Activated T-helper 1 cell treated with anti-CD3 and anti-CD28 coated beads, Interleukin-12 subunit alpha, Interleukin-12 subunit beta, Interleukin-2, Interleukin-4 antibody, amounts not matched to agents 30 ng/mL and 10 ng/mL and 1 ng/mL, durations not matched to agents 14 hours and 24 hours and 36 hours (primary cell): ENCODE results near the gene MMADHC. TPM values are rescaled to one million over a fixed set of nuclear protein-coding genes. Genes with fewer than 3 reads are reported as not detected.
A peak's percentile ranks its signal among the peaks of the same experiment; 100 is the strongest.

Experiments used
- DNase-seq: peaks from one replicate; pipeline ENCODE4 v3.0.0; 2021; ENCODE audit warnings: low spot score
- H3K27ac Mint-ChIP-seq: one replicate; pipeline ENCODE4 v1.8.0; 2021; ENCODE audit warnings: mild to moderate bottlenecking, mixed read lengths
- H3K27me3 Mint-ChIP-seq: one replicate; pipeline ENCODE4 v1.8.0; 2022; ENCODE audit warnings: mild to moderate bottlenecking, moderate library complexity, mixed read lengths; ENCODE audit not compliant: insufficient read depth
- H3K36me3 Mint-ChIP-seq: one replicate; pipeline ENCODE4 v1.8.0; 2021; ENCODE audit warnings: low read depth, mixed read lengths
- H3K4me1 Mint-ChIP-seq: one replicate; pipeline ENCODE4 v1.8.0; 2021; ENCODE audit warnings: low read depth, mixed read lengths
- H3K4me3 Mint-ChIP-seq: one replicate; pipeline ENCODE4 v1.8.0; 2021; ENCODE audit warnings: mild to moderate bottlenecking, moderate library complexity, mixed read lengths
- H3K9me3 Mint-ChIP-seq: one replicate; pipeline ENCODE4 v1.8.0; 2021; ENCODE audit warnings: mixed read lengths
- intact Hi-C: fragments of 100-400 bp; cut with micrococcal nuclease; formaldehyde crosslinking; loops from one replicate; pipeline ENCODE4 v1.15.1; 2024
- total RNA-seq: library from RNA; stranded (reverse); gene quantifications from 2 replicates; pipeline ENCODE4 v1.2.3, GENCODE V29; 2022

MMADHC gene
- 127 and 129 TPM in 2 replicates for total RNA-seq

GRCh38 chr2:149587220-149587949 is at the start of gene MMADHC:
Gene MMADHC, minus strand, starts transcription at chr2:149587775. Its CDS starts 678 bp downstream, at chr2:149587097.
- Mint-ChIP-seq H3K4me1 (peaks cover 43% of the 10 kb centered on the region), H3K9me3 (peaks cover 3% of the 10 kb centered on the region), H3K4me3 (peak within 1 kb of the TSS; percentile 97), H3K27me3 (peaks cover 10% of the 10 kb centered on the region), H3K36me3 (peaks cover 26% of the 10 kb centered on the region), H3K27ac (peak within 1 kb of the TSS; percentile 99)
- peak; percentile 91 for DNase-seq
- intact Hi-C loops = loop anchor here (1.0 to 10.0 kb wide), 9 partner anchors 10 to 1840 kb away; partner anchors contain the start of genes NMI, ORC4, RBM43 and RIF1

GRCh38 chr2:149634103-149634502 is 46.5 kb upstream of the MMADHC start:
- no peak for DNase-seq
- Mint-ChIP-seq H3K27me3 (no peaks in the 10 kb centered on the region), H3K4me3 (no peak overlapping the region), H3K36me3 (no peaks in the 10 kb centered on the region), H3K4me1 (no peaks in the 10 kb centered on the region), H3K9me3 (no peaks in the 10 kb centered on the region), H3K27ac (no peak overlapping the region)
- intact Hi-C loops = no loop called here

DNA sequence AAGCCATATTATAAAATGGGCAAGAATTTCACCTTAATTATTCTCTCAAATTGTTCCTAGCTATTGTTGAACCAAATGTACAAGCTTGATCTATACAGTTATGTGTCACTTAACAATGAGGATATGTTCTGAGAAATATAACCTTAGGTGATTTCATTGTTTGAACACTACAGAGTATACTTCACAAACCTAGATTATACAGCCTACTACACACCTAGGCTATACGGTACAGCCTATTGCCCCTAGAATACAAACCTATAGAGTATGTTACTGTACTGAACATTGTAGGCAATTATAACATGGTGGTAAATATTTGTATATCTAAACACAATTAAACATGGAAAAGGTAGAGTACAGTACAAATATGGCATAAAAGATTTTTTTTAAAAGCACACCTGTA is 42.9 kb upstream of the MMADHC start:
- Mint-ChIP-seq H3K36me3 (no peaks in the 10 kb centered on the region), H3K27ac (no peak overlapping the region), H3K4me3 (no peak overlapping the region), H3K9me3 (no peaks in the 10 kb centered on the region), H3K27me3 (peaks cover 1% of the 10 kb centered on the region), H3K4me1 (no peaks in the 10 kb centered on the region)
- intact Hi-C loops = no loop called here
- DNase-seq = no peak

GRCh38 chr2:149629026-149629425 is 41.5 kb upstream of the MMADHC start:
- no peaks in the 10 kb centered on the region for H3K36me3 Mint-ChIP-seq
- no peaks in the 10 kb centered on the region for H3K4me1 Mint-ChIP-seq
- intact Hi-C loops = no loop called here
- no peak overlapping the region for H3K4me3 Mint-ChIP-seq
- H3K27ac Mint-ChIP-seq = no peak overlapping the region
- H3K9me3 Mint-ChIP-seq = no peaks in the 10 kb centered on the region
- no peak for DNase-seq
- H3K27me3 Mint-ChIP-seq = peaks cover 5% of the 10 kb centered on the region

DNA sequence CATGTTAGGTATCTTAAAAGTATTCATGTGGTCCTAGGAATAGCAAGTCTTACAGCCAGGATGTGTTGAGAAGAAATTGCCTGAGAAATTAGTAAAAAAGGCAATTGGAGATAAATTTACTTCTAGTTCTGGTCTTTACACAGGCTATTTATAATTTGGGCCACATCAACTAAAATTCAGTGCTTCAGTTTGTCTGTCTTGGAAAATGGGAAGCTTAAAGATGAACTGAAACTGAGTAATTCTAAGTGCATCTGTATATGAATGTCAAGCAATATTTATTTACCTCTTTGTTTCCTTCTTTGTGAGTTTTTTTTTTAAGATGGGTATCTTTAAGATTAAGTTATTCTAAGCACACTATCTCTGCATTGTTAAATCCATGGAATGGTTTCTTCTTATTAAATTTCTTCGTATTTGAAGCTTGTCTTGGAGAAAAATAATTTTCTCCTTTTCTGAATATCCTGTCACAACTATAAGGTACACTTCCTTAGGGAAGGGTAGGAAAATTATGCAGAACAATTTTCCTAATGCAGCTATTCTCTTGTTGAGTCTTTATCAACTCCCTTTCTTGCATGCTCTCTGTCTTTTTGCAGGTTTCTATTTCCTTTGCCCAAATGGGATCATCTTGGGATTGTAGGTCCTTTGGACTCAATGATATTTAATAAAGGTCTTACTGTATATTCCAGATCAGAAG is 39.7 kb upstream of the MMADHC start:
- Mint-ChIP-seq H3K4me3 (no peak overlapping the region), H3K27me3 (peaks cover 7% of the 10 kb centered on the region), H3K27ac (no peak overlapping the region), H3K9me3 (no peaks in the 10 kb centered on the region), H3K4me1 (no peaks in the 10 kb centered on the region), H3K36me3 (no peaks in the 10 kb centered on the region)
- no peak for DNase-seq
- intact Hi-C loops = no loop called here

DNA sequence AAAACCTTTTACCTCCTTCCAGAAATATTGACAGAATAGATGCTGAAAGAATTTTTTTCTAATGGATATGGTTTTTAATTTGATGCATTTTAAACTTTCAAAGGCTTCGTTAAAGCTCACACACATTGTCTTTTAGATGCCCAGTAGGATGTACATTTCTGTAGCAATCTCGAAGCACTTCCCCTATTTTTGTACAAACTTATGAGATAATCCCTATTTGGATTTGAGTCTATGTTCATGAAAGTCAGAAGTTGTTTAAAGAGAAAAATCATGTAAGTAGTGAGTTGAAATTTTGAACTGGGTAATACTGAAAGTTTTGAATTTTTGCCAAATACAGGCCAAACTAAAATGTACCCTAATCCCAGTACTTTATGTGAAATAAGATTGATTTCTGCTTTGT is 38.1 kb upstream of the MMADHC start:
- DNase-seq = no peak
- Mint-ChIP-seq H3K4me3 (no peak overlapping the region), H3K4me1 (no peaks in the 10 kb centered on the region), H3K9me3 (no peaks in the 10 kb centered on the region), H3K36me3 (no peaks in the 10 kb centered on the region), H3K27me3 (peaks cover 7% of the 10 kb centered on the region), H3K27ac (no peak overlapping the region)
- intact Hi-C loops = no loop called here

DNA sequence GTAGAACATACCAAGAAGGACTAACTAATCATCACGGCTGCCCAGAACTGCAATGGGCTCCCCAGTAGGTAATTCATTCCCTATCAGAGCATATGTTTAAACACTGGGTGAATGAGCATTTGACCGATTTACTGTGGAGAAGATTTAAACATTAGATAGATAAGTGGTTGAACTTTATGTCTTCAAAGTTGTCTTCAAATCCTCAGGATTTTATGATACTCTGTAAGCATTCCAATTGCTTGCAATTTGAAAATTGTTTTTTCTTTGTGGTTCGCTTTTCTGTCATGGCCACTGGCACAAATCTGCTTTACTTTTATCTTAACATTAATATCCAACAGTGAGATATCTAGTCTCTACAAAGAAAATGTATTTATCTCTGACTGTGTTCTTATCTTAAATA is 37.7 kb upstream of the MMADHC start:
- no peak overlapping the region for H3K4me3 Mint-ChIP-seq
- intact Hi-C loops = no loop called here
- no peaks in the 10 kb centered on the region for H3K36me3 Mint-ChIP-seq
- no peaks in the 10 kb centered on the region for H3K4me1 Mint-ChIP-seq
- no peak for DNase-seq
- H3K27ac Mint-ChIP-seq = no peak overlapping the region
- no peaks in the 10 kb centered on the region for H3K9me3 Mint-ChIP-seq
- peaks cover 7% of the 10 kb centered on the region for H3K27me3 Mint-ChIP-seq

- DNase-seq = no peak
- H3K9me3 Mint-ChIP-seq = no peaks in the 10 kb centered on the region
- H3K36me3 Mint-ChIP-seq = no peaks in the 10 kb centered on the region
- no peak overlapping the region for H3K27ac Mint-ChIP-seq
- no peaks in the 10 kb centered on the region for H3K4me1 Mint-ChIP-seq
- intact Hi-C loops = no loop called here
- H3K4me3 Mint-ChIP-seq = no peak overlapping the region
- H3K27me3 Mint-ChIP-seq = peaks cover 5% of the 10 kb centered on the region
Measured at GRCh38 chr2:149622343-149622742, 34.8 kb upstream of the MMADHC start.

DNA sequence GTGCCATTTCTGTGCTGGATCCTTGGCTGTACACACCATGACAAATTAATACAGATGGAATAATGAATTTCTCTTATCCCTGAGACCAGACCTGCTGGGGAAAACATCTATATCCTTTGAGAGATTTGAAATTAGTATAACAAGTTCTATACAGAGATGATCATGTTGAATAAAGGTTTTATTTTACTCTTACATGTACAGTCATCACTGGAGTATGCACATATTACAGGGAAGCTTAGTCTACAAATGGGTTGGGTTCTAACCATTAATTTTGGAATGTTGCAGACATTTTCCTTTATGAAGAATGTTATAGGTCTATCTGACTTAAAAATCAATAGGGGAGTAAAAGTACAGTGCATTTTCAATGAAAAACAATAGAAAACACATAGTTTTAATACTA is 29.9 kb upstream of the MMADHC start:
- intact Hi-C loops = no loop called here
- no peak overlapping the region for H3K27ac Mint-ChIP-seq

DNA sequence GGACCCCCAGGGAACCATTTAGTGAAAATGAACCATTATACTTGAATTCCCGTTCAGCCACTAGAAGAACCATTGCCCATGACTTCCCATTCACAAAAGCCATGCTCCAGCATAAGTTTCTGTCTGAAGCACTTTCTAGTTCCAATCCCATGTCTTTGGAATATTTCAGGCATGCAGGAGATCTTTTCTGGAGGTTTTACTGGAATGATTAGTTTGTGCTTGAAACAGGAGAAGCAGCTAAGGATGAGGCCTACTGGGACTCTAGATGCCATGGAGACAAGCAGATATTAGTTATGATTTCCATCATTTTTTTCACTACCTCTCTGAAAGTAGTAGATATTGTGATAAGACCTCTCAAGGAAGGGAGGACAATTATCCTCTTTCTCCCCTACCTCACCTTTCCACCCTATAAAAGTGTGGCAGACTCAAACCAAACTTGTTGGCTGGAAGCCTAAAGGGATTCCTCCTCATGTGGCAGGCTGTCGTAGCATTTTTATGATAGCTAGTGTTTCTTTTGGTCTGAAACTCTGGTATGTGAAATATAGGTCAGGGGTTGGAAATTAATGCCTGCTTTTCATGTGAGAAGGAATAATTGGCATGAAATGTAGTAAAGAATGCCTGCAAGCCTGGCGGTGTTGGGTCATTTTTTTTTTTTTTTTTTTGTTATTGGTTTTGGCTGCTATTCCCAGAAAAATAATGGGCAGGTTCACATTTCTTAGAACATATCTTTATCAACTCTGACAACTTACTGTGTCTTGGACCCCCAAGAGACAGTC is 29.3 kb upstream of the MMADHC start:
- Mint-ChIP-seq H3K27me3 (peaks cover 4% of the 10 kb centered on the region), H3K4me1 (no peaks in the 10 kb centered on the region), H3K9me3 (no peaks in the 10 kb centered on the region), H3K4me3 (no peak overlapping the region), H3K36me3 (no peaks in the 10 kb centered on the region), H3K27ac (no peak overlapping the region)
- intact Hi-C loops = no loop called here
- no peak for DNase-seq

More for the DNA sequence above, 29.9 kb upstream of the MMADHC start:
- peaks cover 4% of the 10 kb centered on the region for H3K27me3 Mint-ChIP-seq
- no peaks in the 10 kb centered on the region for H3K36me3 Mint-ChIP-seq
- no peak overlapping the region for H3K4me3 Mint-ChIP-seq
- H3K9me3 Mint-ChIP-seq = no peaks in the 10 kb centered on the region
- no peak for DNase-seq
- no peaks in the 10 kb centered on the region for H3K4me1 Mint-ChIP-seq

DNA sequence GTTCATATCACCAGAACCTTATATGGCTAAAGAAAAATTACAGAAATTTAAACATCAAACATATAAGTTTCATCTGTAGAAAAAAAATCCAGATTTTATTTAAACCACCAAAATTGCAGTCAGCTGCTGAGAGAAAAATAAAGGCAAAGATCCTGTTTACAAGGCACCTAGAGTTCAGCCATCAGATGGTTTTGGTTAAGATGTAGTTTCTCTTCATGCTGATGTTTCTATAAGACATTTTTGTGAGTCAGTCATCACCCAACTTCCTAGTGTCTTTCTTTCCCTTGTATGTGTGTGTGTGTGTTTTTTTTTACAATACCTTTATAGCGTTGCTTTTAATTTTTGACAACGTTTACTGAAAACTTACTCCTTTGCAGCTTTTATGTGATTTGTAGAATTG is 26.1 kb upstream of the MMADHC start:
- no peak overlapping the region for H3K4me3 Mint-ChIP-seq
- no peak for DNase-seq
- no peak overlapping the region for H3K27ac Mint-ChIP-seq
- intact Hi-C loops = no loop called here
- H3K4me1 Mint-ChIP-seq = no peaks in the 10 kb centered on the region
- no peaks in the 10 kb centered on the region for H3K36me3 Mint-ChIP-seq
- H3K27me3 Mint-ChIP-seq = peaks cover 8% of the 10 kb centered on the region
- no peaks in the 10 kb centered on the region for H3K9me3 Mint-ChIP-seq

DNA sequence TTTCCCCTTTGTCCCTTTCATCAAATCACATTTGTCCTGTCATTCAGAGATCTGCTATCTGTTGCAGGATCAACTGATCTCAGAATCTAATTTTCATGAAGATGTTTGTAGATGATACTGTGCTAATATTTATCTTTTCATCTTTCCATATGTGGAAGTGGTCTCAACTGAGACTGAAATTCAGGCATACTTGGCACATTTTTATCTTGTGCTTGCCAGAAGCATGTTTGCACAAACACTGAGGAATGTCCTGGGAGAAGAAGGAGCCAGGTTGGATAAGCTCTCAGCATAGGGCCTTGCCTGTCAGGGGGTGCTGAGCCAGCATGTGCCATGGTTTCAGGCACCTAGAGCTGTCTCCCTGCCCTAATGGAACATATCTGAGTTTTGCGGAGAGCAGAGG is 24.5 kb upstream of the MMADHC start:
- H3K36me3 Mint-ChIP-seq = no peaks in the 10 kb centered on the region
- peaks cover 6% of the 10 kb centered on the region for H3K27me3 Mint-ChIP-seq
- H3K27ac Mint-ChIP-seq = no peak overlapping the region
- H3K4me3 Mint-ChIP-seq = no peak overlapping the region
- DNase-seq = no peak
- intact Hi-C loops = no loop called here
- H3K4me1 Mint-ChIP-seq = no peaks in the 10 kb centered on the region
- no peaks in the 10 kb centered on the region for H3K9me3 Mint-ChIP-seq
